Endothelial cell of hepatic sinusoid (primary cell): ENCODE data around the gene FMO4.
"Not testable (repeated sequence)": the region's sequence is repeated elsewhere in the genome, so short reads cannot be mapped to it uniquely, and the experiment has no call there.

Experiments
- in situ Hi-C: cut with HindIII; loops from 2 replicates; pipeline ENCODE4 v1.10.0; 2017; ENCODE audit warnings: low sequenced_read_pairs

The FMO4 gene

DNA sequence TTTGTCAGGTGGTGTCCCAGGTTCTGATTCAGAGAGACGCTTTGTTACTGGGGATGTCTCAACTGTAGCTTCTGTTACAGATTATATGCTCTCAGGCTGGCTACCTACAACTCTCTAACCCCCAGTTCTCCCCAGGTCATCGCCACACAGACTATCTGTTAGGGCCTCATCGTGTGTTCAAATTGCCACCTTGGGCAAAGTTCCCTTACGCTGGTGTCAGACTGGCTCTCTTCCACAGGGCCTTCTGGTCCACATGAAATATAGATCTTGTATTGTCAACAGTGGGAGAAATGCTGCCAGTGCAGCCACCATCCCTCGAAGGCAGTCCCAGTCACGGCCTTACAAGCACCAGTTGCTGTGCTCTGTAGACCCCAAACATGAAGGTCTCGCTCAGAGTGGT is 15.3 kb downstream of the FMO4 start:
- in situ Hi-C loops, result no loop called here

DNA sequence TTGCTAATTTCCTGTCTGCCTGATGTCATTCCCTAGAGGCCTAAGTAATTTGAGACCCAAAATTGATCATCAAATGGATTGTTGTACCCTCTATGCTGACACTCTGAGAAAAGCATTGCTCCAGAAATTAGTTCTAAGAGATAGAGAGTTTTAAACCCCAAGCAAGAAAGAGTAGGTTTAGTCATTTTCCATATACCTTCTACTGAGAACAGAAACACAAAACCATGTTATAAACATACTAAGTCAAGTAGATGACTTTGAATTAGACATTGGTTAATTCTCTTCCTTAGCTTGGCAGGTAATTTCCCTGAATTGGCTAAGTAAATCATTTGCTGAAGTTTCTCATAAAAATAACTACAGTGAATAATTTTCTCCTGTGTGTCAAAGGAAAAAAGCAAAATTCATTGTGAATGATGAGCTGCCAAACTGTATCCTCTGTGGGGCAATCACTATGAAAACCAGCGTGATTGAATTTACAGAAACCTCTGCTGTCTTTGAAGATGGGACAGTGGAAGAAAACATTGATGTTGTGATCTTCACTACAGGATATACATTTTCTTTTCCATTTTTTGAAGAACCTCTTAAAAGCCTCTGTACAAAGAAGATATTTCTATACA is 20.1 kb downstream of the FMO4 start:
- in situ Hi-C loops, result no loop called here

- in situ Hi-C loops, result no loop called here
Observed at GRCh38 chr1:171335964-171336363, 22.0 kb downstream of the FMO4 start.

GRCh38 chr1:171339345-171339744 is 25.4 kb downstream of the FMO4 start:
- in situ Hi-C loops, result not testable (repeated sequence)

DNA sequence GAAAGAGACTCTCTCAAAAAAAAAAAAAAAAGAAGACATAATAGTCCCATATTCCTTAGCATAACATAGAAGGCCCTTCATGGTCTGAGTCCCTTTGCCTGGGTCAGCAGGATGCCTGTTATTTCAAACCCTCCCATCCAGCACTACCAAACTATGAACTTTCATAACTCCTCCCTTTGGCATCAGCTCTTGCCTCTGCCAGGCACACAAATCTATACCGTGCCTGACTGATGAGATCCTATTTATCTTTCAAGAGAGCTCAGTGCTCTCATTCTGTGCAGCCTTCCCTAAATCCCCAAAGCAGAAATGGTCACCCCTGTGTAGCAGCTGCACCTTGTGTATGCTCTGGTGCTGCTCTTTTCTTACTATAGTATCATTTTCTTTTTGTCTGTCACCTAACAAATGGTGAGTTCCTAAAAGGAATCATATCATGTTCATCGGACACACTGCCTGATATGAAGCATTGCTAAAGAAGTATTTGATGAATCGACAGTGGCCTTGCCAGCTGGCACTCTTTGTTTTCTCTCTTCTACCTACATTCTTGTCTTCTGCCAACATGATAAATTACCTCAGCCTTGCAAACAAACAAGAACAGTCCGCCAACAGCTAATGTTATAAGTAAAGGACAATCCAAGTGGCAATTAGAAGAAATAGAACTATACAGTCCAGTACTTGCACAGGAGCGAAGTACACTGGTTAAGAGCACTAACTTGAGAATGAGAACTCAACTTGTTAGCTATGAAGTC is 29.9 kb downstream of the FMO4 start:
- in situ Hi-C loops, result no loop called here

GRCh38 chr1:171344473-171344820 is 30.5 kb downstream of the FMO4 start:
- in situ Hi-C loops, result no loop called here

DNA sequence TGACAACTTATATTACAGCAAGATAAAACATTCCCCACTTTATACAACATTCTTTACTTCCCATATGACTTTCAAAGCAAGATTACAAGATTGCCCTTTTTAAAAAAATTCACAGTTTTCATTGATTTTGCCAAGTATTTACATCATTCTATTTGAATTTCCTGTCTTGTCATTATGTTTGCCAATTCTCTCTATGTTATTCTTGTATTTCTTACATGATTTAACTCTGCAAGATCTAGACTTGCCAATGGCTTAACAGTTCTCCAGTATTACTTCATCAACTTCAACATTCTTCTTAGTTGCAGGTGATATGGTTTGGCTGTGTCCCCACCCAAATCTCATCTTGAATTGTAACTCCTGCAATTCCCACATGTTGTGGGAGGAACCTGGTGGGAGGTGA is 31.6 kb downstream of the FMO4 start:
- in situ Hi-C loops, result no loop called here

DNA sequence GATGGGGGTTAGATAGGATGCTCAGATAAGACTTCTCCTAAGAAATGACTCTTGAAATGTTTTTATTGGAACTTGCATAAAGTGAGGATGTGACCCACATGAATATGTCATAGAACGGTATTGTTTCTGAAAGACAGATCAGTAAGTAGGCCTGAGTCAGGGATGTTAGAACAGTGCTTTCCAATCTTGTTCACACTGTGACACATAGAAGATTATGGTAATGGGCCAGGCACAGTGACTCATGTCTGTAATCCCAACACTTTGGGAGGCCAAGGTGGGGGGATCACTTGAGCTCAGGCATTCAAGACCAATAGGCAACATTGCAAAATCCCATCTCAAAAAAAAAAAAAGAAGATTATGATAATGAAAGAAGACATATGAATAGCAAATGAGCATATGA is 32.9 kb downstream of the FMO4 start:
- in situ Hi-C loops, result no loop called here

DNA sequence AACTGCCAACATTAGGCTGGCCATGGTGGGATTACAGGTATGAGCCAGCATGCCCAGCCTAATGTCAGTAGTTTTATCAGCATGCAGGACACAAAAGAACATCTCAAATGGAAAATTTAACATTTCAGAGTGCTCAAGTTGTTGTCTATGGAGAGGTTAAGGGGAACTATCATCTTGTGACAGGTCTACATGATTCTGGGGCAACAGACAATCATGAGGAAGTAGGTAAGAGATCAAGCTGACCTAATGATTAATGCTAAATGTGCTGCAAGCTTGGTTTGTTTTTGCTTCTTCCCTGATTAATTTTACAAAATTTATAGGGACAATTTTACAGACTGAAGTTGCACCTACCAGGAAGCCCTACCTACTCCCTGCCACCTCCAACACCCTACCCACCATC is 36.6 kb downstream of the FMO4 start:
- in situ Hi-C loops, result no loop called here

GRCh38 chr1:171351961-171352360 is 38.0 kb downstream of the FMO4 start:
- in situ Hi-C loops, result no loop called here

DNA sequence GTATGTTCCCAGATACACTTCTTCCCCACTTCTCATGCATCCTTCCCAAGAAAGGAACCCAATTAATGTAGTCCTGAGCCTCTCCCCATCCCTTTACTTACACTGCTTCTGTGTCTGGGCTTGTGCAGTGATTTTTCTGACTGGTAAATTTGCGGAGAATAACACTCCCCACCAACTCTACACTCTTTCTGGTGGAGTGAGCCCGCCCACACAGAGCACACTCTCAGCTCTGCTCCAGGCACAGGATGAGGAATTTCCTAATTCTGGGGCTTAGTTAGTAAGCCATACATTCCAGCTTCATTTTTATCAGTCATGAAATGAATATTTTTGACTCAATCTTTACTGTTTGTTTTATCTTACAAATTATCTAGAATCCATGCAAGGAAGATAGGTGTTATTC is 38.6 kb downstream of the FMO4 start:
- in situ Hi-C loops, result no loop called here

- in situ Hi-C loops, result loop anchor here (5.0 kb wide), 1 partner anchor 47 kb away; no protein-coding TSS in a partner anchor
Observed at GRCh38 chr1:171355727-171356126, 41.7 kb downstream of the FMO4 start.

DNA sequence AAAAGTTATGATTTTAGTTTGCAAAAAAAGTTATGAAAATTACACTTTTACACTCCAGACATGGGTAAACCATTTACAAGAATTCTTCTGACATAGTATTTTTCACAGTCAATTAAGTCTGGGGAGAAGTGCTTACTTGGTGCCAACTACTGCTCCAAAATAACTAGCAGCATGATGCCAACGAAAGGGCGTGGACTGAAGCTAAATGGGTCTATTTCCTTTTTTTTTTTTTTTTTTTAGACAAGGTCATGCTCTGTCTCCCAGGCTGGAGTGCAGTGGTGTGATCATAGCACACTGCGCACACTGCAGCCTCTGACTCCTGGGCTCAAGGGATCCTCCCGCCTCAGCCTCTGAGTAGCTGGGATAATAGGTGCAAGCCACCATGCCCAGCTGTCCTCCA is 43.2 kb downstream of the FMO4 start:
- in situ Hi-C loops, result loop anchor here (5.0 kb wide), 1 partner anchor 45 kb away; no protein-coding TSS in a partner anchor

DNA sequence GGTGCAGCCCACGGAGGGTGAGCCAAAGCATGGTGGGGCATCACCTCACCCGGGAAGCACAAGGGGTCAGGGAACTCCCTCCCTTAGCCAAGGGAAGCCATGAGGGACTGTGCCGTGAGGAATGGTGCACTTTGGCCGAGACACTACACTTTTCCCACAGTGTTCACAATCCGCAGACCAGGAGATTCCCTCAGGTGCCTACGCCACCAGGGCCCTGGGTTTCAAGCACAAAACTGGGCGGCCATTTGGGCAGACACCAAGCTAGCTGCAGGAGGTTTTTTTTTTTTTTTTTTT is 45.3 kb downstream of the FMO4 start:
- in situ Hi-C loops, result loop anchor here (5.0 kb wide), 1 partner anchor 43 kb away; no protein-coding TSS in a partner anchor

DNA sequence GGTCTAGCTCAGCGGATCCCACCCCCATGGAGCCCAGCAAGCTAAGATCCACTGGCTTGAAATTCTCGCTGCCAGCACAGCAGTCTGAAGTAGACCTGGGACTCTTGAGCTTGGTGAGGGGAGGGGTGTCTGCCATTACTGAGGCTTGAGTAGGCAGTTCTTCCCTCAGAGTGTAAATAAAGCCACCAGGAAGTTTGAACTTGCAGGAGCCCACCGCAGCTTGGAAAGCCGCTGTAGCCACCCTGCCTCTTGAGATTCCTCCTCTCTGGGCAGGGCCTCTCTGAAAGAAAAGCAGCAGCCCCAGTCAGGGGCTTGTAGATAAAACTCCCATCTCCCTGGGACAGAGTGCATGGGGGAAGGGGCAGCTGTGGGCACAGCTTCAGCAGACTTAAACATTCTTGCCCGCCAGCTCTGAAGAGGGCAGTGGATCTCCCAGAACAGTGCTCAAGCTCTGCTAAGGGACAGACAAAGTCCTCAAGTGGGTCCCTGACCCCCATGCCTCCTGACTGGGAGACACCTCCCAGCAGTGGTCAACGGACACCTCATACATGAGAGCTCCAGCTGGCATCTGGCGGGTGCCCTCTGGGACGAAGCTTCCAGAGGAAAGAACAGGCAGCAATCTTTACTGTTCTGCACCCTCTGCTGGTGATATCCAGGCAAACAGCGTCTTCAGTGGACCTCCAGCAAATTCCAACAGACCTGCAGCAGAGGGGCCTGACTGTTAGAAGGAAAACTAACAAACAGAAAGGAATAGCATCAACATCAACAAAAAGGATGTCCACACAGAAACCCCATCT is 45.9 kb downstream of the FMO4 start:
- in situ Hi-C loops, result loop anchor here (5.0 kb wide), 1 partner anchor 42 kb away; no protein-coding TSS in a partner anchor

- in situ Hi-C loops, result no loop called here
Observed at GRCh38 chr1:171366085-171366484, 52.1 kb downstream of the FMO4 start.

DNA sequence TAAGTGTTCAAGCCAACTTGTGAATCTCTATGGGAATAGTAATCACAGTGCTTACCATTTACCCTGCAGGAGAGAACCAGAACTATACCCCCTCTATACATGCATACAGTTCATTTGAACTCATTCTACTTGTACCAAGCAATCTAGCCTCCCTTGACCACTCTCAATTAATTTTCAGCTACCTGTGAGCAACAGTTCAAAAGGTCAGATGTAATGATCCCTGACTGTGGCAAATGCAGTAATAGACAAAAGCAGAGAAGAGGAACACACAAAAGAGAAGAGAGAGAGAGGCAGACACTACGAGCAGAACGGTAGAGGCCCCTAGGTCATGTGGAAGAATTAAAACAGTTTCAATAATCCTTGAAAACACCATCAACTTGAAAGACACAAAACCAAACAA is 52.8 kb downstream of the FMO4 start:
- in situ Hi-C loops, result no loop called here

- in situ Hi-C loops, result no loop called here
Observed at GRCh38 chr1:171367436-171367835, 53.5 kb downstream of the FMO4 start.

- in situ Hi-C loops, result no loop called here
Observed at GRCh38 chr1:171372418-171373084, 58.6 kb downstream of the FMO4 start.

DNA sequence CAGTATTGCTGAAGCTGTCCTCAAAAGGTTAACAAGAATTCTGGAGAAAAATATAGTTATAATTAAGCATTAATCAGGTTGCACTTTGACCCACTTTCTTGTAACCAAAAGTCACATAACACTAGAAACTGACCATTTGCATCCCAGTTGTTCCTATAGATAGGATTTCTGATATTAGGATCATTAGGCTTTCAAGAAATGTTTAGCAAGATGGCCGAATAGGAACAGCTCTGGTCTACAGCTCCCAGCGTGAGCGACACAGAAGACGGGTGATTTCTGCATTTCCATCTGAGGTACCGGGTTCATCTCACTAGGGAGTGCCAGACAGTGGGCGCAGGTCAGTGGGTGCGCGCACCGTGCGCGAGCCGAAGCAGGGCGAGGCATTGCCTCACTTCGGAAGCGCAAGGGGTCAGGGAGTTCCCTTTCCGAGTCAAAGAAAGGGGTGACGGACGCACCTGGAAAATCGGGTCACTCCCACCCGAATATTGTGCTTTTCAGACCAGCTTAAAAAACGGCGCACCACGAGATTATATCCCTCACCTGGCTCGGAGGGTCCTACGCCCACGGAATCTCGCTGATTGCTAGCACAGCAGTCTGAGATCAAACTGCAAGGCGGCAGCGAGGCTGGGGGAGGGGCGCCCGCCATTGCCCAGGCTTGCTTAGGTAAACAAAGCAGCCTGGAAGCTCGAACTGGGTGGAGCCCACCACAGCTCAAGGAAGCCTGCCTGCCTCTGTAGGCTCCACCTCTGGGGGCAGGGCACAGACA is 59.6 kb downstream of the FMO4 start:
- in situ Hi-C loops, result not testable (repeated sequence)

- in situ Hi-C loops, result no loop called here
Observed at GRCh38 chr1:171379846-171380245, 65.9 kb downstream of the FMO4 start.
